ENCODE measurements around the gene PTPRN2. TPM values are rescaled to one million over a fixed set of nuclear protein-coding genes. Genes with fewer than 3 reads are reported as not detected.
"Not testable (repeated sequence)": the region's sequence is repeated elsewhere in the genome, so short reads cannot be mapped to it uniquely, and the experiment has no call there.

Gene PTPRN2
- total RNA-seq, 1 experiment from 2014 or later, result 2.9 TPM

DNA sequence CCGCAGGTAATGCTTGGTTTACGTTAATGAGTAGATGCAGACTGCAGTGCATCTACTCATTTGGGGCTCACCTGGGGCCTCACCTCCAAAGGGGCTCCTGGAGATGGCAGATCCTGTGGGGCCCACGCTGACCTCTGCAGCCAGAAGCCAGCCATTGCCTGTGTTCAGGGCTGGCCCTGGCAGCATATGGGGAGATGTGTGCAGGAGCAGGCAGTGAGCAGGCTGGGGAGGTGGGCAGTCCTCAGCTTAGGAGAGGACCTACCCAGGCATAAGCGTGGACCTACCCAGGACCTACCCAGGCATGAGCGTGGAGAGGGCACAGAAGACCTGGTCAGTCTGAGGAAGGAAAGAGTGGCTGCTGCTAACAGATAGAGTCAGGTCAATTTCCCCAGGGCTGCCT is 178.5 kb downstream of the PTPRN2 start:
- no peak for DNase-seq (ENCODE audit: extremely low read depth, low read depth)

GRCh38 chr7:158408318-158408920 is 179.2 kb downstream of the PTPRN2 start:
- no peak for DNase-seq (ENCODE audit: extremely low read depth, low read depth)

- DNase-seq (ENCODE audit: extremely low read depth, low read depth), result peak; percentile 68
Measured at GRCh38 chr7:158407581-158408317, 179.9 kb downstream of the PTPRN2 start.

- no peak for DNase-seq (ENCODE audit: extremely low read depth, low read depth)
Measured at GRCh38 chr7:158406801-158407200, 180.8 kb downstream of the PTPRN2 start.

- DNase-seq (ENCODE audit: extremely low read depth, low read depth), result no peak
Measured at GRCh38 chr7:158406364-158406763, 181.3 kb downstream of the PTPRN2 start.

- not testable (repeated sequence) for DNase-seq (ENCODE audit: extremely low read depth, low read depth)
Measured at GRCh38 chr7:158405771-158406170, 181.9 kb downstream of the PTPRN2 start.

DNA sequence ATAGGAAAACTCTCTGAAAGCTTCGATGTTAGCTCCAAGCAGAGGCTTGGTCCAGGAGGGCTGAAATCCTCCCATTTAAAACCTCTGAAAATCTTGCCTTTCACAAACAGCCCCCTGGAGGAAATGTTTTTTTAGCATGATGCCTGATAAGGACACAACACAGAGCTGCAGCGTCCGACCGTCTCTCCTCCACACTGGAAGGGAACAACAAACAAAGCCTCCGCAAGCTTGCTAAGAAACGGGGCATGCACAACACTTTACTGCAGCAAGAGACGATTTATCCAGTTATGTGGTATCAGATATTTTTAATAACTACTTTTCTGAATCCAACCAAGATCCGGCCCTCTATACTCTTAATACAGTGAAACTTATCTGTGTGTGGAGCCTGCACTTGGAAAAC is 182.3 kb downstream of the PTPRN2 start:
- DNase-seq (ENCODE audit: extremely low read depth, low read depth), result no peak

DNA sequence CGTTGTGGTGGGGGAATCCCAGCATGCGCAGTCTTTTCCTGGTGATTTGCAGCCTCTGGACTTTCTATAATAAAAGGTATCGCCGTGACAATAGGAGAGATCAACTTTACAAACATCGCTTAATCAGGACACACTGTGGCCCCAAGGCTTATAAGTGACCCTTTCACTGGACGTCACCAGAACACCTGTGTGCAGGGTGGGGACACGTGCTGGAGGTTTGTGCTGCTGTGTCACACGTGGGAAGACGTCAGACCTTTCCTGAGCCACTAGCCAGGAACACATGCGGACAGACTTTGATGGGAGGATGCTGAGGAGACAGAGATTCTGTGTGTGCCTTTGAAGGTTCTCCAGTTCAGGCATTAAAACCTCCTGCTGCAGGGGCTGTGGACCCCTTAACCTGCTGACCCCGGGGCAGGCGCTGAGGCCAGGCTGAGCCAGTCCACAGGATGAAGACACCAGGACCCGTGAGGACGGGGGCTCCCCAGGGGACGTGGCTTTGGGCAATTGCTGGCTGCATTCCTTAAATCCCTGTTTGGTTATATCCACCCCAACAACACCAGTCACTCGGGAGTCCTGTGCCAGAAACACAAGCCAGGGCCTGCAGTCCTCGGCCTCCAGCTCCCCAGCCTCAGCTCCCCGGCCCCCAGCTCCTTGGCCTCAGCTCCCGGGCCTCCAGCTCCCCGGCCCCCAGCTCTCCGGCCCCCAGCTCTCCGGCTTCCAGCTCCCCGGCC is 183.4 kb downstream of the PTPRN2 start:
- no peak for DNase-seq (ENCODE audit: extremely low read depth, low read depth)

GRCh38 chr7:158403013-158403821 is 184.4 kb downstream of the PTPRN2 start:
- no peak for DNase-seq (ENCODE audit: extremely low read depth, low read depth)

- DNase-seq (ENCODE audit: extremely low read depth, low read depth), result no peak
Measured at GRCh38 chr7:158402471-158402870, 185.2 kb downstream of the PTPRN2 start.

GRCh38 chr7:158401826-158402225 is 185.8 kb downstream of the PTPRN2 start:
- no peak for DNase-seq (ENCODE audit: extremely low read depth, low read depth)

DNA sequence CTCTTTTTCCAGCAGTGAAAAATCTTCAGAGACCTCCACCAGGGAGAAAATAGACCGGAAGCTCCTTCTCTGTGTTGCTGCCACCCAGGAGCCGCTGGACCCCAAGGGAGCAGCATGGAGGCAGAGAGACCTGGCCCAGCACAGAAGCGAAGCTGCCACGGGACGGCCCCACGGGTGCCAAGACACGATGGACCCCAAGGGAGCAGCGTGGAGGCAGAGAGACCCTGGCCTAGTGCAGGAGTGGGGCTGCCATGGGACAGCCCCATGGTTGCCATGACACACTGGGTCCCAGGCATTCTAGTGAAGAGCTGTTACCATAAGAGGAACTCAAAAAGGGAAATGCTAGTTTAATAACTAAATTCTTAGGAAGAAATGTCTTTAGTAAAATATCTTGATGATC is 186.3 kb downstream of the PTPRN2 start:
- no peak for DNase-seq (ENCODE audit: extremely low read depth, low read depth)

DNA sequence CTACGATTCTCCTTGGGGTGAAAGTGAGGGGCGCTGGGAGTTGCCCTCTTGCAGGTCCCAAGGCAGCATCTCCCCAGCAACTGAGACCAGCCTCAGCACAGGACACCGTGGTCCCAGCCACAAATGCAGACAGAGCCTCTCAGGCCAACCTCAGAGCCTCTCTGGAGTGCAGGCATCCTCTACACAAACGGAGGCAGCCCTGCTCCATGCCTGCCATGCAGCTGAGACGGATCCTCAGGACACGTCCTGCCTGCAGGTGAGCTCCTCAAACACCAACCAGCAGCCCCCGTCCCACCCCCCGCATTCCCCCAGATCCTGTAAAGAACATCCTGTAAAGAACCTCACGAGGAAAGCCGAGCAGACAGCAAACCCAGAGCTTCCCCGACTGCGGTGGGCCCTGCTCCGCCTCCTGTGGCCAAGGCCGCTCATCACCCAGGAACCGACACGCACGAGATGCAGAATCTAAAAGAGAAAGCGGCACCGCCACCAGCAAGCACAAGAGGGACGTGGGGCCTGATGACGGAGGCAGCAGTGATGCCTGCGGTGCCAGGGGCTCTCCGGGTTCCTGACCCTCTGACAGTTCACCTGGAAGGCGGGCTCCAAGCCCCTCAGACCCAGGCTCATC is 186.9 kb downstream of the PTPRN2 start:
- DNase-seq (ENCODE audit: extremely low read depth, low read depth), result no peak

DNA sequence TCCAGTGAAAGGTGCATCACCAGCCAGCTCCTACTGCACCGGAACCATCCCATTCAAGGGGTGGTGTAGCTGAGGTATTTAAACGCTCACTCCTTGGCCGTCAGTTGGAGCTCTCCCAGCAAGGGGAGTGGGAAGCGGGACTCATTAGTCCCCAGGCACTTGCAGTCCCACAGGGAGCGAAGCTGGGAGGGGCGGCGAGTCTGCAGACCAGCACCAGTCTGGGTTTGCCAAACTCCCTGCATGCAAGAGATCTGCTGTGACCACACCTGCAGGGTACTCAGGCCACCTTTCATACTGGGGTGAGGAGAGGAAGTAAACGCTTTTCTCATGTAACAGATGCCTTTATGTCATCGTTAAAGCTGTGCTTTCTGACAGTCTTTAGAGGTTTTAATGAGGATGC is 187.9 kb downstream of the PTPRN2 start:
- DNase-seq (ENCODE audit: extremely low read depth, low read depth), result no peak

DNA sequence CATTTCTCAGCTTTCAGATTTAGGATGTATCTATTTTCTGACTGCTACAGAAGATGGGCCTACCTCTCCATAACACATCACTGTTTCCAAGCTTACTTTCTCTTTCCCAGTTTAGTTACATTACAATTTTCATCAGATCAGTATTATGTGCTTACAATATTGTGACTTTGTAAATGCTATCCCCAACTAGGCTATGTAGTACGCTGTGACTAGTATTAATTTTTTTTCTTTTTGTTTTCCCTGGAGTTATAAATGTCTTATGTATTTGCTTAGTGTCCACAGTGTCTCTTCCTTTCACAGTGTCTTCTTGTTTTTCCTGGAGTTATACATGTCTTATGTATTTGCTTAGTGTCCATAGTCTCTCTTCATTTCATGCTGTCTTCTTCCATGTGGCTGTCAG is 188.9 kb downstream of the PTPRN2 start:
- no peak for DNase-seq (ENCODE audit: extremely low read depth, low read depth)

GRCh38 chr7:158397885-158398284 is 189.7 kb downstream of the PTPRN2 start:
- DNase-seq (ENCODE audit: extremely low read depth, low read depth), result no peak

GRCh38 chr7:158396982-158397862 is 190.4 kb downstream of the PTPRN2 start:
- no peak for DNase-seq (ENCODE audit: extremely low read depth, low read depth)

- DNase-seq (ENCODE audit: extremely low read depth, low read depth), result no peak
Measured at GRCh38 chr7:158396301-158396905, 191.2 kb downstream of the PTPRN2 start.

DNA sequence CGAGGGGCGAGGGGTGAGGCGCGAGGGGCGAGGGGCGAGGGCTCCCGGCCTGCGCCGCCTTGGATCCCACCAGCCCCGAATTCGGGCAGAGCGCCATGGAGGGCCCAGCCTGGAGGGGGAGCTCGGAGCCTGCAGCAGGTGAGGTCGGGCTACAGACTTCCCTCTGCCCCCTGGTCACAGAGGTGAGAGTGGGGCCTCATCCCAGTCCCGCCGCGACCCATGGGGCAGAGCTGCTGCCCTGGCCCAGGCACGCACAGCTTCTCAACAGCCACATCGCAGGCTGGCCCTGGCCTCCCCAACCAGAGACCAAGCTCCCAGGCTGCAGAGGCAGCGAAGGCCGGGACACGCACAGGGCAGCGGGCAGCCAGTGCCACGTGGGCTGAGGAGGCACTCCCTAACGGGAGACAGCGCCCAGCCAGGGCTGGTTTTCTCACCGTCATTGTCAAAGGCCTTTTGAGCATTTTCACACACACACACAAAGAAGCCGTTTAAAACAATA is 191.8 kb downstream of the PTPRN2 start:
- no peak for DNase-seq (ENCODE audit: extremely low read depth, low read depth)

All from NCI-H460 (cell line).